NCI-H2171 (cell line): Measurements from ENCODE around the gene RHD.
"Not testable (repeated sequence)": the region's sequence is repeated elsewhere in the genome, so short reads cannot be mapped to it uniquely, and the experiment has no call there.

Experiments used
- DNase-seq: peaks from one replicate; lab custom pipeline; 2025; lab: John Stamatoyannopoulos, UW

The RHD gene

DNA sequence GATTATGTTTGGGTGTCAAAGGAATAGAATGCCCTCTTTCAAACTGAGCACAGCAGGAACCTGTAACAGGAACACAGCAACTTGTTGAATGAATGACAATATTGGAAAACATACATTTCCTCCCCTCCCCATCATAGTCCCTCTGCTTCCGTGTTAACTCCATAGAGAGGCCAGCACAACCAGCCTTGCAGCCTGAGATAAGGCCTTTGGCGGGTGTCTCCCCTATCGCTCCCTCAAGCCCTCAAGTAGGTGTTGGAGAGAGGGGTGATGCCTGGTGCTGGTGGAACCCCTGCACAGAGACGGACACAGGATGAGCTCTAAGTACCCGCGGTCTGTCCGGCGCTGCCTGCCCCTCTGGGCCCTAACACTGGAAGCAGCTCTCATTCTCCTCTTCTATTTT lies at the start of gene RHD:
TSS of gene RHD (plus strand) at position 272 of the 400 bp plus-strand sequence. CDS start at position 311, 39 bp downstream.
- not testable (repeated sequence) for DNase-seq

DNA sequence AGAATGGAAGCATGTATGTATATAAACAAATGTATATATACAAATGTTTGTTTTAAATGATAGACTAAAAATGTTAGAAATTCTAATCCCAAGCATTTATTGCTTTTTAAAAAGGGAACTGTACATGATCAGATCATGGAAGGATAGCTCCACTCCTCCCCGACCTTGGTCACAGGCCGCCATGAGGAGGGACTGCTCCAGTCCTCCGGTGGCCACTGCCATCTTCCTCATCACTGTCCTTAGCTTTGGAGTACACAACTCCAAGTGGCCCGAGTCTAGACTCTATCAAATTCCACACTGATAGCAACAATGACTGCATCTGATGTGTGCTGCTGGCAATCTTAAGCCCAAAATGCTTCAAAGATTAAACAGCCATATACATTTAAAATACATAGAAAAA lies 49.7 kb upstream of the RHD start:
- no peak for DNase-seq

GRCh38 chr1:25223471-25223870 lies 48.8 kb upstream of the RHD start:
- DNase-seq, result no peak

- peak; percentile 92 for DNase-seq
Observed at GRCh38 chr1:25232027-25232865, 40.1 kb upstream of the RHD start, which contains the start of gene SYF2. Gene SYF2 (minus strand): TSS chr1:25232502. CDS start chr1:25232467, 35 bp downstream.

- DNase-seq, result peak; percentile 28
Observed at GRCh38 chr1:25232866-25233784, 39.2 kb upstream of the RHD start.

- DNase-seq, result not testable (repeated sequence)
Observed at GRCh38 chr1:25235411-25235810, 36.9 kb upstream of the RHD start.

- DNase-seq, result not testable (repeated sequence)
Observed at GRCh38 chr1:25236261-25236660, 36.0 kb upstream of the RHD start.

- DNase-seq, result no peak
Observed at GRCh38 chr1:25238046-25238445, 34.3 kb upstream of the RHD start.

DNA sequence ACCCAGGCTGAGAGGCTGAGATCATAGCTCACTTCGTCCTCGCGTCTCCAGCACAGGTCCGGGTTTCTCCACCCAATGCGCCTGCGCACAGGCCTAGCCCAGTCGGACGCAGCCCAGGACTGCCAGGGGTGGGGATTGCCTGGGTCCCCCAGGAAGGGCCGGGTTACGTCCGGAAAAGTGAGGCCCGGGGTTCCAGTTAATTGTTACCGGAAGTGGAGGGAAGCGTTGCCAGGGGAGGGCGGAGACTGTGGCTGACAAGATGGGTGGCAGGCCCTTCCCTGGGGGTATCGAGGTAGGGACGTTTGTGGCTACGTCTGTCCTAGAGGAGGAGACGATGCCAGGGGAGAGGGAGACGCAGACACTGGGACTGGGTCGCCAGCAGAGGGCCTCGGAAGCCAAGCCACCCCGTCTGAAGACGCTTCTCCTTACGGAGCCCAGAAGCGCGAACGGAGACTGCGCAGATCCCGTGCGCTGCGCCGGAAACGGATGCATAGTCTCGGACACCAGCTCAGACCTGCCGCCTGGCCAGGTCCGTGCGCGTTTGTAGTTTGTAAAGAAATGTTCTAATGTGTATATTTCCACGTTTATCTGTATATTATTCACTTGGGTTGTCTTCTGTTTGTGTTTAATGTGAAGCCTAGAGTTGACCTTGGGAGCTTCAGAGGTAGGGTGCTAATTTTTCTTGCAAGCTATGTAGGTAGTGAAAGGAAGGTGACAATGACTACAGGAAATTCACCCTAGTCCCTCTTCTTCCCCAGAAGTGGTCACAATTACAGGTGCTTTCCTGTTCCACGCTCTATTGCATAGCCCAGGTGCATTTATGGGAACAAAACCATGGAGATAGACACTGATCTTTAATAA lies 32.4 kb upstream of the RHD start:
- DNase-seq, result peak; percentile 95

- DNase-seq, result no peak
Observed at GRCh38 chr1:25243907-25244306, 28.4 kb upstream of the RHD start.

- DNase-seq, result no peak
Observed at GRCh38 chr1:25245393-25245792, 26.9 kb upstream of the RHD start.

DNA sequence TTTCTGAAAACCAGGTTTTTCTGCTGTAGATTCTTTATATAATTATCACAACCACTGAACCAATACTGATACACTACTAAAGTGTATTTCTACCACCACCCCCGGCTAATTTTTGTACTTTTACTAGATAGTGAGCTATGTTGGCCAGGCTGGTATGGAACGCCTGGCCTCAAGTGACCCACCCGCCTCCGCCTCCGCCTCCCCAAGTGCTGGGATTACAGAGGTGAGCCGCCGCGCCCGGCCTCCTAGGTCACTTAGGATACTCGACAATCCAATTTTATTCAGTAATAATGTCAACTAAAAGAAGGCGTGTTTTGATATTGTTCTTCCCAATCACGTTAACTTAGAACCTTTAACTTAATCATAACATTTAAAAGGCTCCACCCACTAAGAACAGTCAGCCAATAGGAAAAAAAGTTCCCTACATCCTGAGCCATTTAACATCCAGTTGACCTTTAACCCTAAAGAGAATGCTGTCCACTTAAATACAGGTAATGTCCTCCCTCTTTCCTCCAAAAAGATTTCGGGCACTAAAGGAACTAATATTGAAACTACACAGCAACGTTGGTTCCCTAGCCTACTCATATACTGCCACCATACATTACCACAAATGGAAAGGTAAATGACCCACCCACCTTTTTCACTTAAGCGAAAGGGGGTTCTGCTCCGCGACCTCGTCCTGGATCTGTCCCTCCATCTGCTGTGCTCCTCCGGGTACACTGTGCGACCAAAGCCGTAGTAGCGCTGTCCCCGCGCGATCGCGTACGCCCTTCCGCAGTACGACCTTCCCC lies 26.3 kb upstream of the RHD start:
- no peak for DNase-seq

GRCh38 chr1:25246600-25247023 lies 25.7 kb upstream of the RHD start:
- no peak for DNase-seq

DNA sequence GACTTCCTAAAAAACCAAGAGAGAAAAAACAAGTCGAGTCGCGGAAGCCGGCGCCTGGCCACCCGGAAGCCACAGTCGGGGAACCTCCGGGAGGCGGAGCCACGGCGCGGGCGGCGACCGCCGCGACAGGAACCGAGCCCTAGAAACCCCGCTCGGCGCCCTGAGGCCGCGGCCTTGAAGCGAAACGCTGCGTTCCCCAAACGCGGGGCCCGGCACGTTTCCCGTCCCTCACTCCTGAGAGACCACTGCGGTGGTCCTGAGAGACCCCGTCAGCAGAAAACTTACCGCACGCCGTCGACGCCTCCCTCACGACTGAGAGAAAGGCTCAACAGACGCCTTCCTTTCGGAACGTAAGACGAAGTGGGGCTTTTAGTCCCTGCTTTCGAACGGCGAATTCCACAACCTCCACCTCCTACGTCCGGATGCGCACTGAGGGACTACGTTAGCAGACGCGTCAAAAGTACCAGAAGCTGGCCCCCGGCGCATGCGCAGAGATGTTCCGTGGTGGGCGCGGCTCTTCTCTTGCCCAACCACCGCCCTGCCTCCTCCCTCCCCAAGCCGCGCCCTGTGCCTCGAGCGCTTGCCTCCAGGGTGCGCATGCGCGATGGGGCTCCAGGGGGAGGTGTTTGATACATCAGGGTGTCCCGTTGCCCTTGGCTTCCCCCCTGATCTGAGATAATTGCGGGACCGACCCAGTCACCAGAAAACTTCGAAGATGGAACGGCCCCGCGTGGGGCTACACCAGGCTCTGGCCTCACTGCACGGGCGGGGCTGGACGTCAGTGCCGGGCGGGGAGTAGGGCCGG lies 25.1 kb upstream of the RHD start, which contains the start of gene RSRP1:
TSS of gene RSRP1 (minus strand) at position 431 of the 805 bp plus-strand sequence. CDS start 491 bp downstream, outside the sequence.
- DNase-seq, result peak; percentile 97

DNA sequence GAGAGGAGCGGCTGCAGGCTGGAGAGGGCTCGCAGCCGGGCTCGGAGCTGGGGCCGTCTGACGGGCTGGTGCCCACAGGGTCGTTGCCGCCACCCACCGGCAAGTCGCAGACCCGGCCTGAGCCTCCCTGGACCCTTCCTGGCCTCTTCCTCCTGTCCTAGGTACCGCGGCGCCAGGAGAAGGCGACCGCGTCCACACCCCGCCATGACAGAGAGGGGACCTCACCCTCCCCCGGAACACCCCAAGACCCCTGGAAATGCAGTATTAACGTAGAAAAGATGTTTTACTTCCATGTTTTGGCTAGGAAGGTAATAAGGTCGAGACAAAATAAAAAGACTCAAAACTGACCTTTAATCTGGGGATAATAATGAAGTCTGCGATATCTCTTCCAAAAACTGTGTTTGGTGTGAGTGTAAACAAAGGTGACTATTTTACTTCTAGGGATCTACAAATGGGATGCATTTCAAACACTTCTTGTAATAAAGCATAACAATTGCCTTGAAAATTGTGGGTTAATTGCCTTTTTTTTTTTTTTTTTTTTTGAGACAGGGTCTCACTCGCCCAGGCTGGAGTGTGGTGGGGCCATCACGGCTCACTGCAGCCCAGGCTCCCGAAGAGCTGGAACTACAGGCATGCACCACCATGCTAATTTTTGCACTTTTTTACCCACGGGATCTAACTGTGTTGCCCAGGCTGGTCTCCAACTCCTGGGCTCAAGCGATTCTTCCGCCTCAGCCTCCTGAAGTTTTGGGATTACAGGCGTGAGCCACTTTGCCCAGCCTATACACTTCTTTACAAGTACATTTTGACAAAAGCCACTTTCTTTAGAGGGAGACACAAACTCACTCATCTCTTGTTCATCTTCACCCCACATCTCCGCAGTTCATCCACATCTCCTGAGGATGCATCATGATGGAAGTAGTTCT lies 24.2 kb upstream of the RHD start:
- peak; percentile 51 for DNase-seq

DNA sequence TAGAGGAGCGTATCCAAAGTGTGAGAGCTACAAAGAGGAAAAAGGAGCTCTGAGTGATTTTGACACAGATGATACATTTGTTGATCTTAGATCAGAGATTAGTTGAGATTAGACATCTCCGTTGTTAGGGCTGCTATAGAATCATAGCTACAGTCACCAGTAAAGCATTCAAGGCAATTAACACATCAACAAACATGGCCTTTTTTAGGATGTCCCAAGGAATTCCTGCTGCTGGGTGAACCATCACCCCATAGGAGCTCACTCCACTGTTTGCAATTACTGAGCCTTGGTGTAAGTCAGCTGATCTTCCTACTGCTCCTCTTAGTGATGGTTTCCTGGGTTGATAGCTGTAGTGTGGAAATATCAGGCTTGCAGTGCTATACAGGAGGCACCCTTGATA lies 18.4 kb upstream of the RHD start:
- no peak for DNase-seq

DNA sequence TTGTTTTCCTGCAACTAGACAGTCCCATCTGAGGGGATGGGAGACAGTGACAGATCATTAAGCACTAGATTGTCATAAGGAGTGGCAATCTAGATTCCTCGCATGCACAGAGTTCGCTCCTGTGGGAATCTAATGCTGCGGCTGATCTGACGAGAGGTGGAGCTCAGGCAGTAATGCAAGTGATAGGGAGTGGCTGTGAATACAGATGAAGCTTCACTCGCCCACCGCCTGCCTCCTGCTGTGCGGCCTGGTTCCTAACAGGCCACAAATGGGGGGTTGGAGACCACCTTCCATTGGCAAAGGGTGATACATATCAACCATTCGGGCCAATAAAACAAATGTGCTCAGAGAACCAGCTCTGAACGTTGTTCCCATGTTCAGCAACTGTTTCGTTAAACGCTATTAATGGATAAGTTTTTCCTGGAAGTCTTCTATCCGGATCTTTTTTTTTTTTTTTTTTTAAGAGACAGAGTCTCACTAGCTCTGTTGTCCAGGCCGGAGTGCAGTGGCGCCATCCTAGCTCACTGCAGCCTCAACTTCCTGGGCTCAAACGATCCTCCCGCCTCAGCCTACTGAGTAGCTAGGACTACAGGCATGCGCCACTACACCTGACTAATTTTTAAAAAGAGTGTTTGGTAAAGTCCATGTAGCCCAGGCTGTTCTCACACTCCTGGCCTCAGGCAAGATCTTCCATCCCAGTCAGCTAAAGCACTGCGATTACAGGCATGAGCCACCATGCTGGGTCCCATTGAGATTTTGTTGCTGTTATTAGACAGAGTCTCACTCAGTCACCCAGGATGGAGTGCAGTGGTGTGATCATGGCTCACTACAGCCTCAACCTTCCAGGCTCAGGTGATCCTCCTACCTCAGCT lies 16.4 kb upstream of the RHD start:
- no peak for DNase-seq

- DNase-seq, result no peak
Observed at GRCh38 chr1:25256578-25256965, 15.7 kb upstream of the RHD start.
